ENCODE data around the gene GABRA1. TPM values are rescaled to one million over a fixed set of nuclear protein-coding genes. Genes with fewer than 3 reads are reported as not detected.

GABRA1 gene
- total and polyA plus RNA-seq, 2 donors (not counting 1 experiment from before 2014, with no cell fraction given), result 0.02 TPM; not detected in 1

DNA sequence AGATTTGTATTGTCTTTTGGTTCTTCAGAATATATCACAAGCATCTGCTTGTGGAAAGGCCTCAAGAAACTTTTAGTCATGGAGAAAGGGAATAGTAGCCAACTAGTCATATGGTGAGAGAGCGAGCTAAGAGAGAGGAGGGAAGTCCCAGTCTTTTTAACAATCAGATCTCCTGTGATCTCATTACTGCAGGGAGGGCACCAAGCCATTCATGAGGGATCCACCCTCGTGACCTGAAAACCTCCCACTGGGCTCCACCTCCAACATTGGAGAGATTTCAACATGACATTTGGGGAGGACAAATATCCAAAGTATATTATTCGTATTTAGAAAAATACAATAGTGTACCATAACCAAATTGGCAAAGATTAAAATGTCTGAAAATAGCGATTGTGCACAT is 99.0 kb downstream of the GABRA1 start:
- H3K36me3 ChIP-seq (ENCODE audit: control insufficient read depth, insufficient read depth, low read length), result no peaks in the 10 kb centered on the region
- DNase-seq (ENCODE audit: low read depth in 2 of 2), result no peak

More for the DNA sequence above, 99.0 kb downstream of the GABRA1 start:
- no peaks in the 10 kb centered on the region for H3K27me3 ChIP-seq (ENCODE audit: control insufficient read depth, insufficient read depth, low read length)
- no peaks in the 10 kb centered on the region for H3K9me3 ChIP-seq (ENCODE audit: control insufficient read depth, insufficient read depth, low read depth, low read length)
- H3K4me1 ChIP-seq (ENCODE audit: control insufficient read depth, extremely low read depth, insufficient read depth, low read length), result no peaks in the 10 kb centered on the region
- no peaks in the 10 kb centered on the region for H4K20me1 ChIP-seq (ENCODE audit: control insufficient read depth, extremely low read depth, insufficient read depth, low read length)
- no peaks in the 10 kb centered on the region for H3K79me2 ChIP-seq (ENCODE audit: control insufficient read depth, insufficient read depth, low read length)
- H3K9ac ChIP-seq (ENCODE audit: insufficient read depth, low read length), result no peak overlapping the region
- H3K27ac ChIP-seq (ENCODE audit: insufficient read depth, low read length), result no peak overlapping the region
- H3K4me2 ChIP-seq (ENCODE audit: extremely low read depth, insufficient read depth, low read length), result no peak overlapping the region
- H2AFZ ChIP-seq (ENCODE audit: low read length), result no peak overlapping the region
- no peak for TF ChIP-seq CTCF (conservative IDR thresholded peaks at IDR 0.05 in 1 of 2, IDR thresholded peaks at IDR 0.05 in 1 of 2; ENCODE audit: low read depth in 1 of 2, low read length in 2 of 2)
- TF ChIP-seq EZH2 (IDR thresholded peaks at IDR 0.05; ENCODE audit: low read length, missing control alignments), result no peak
- H3K4me3 ChIP-seq (replicated peaks in 1 of 4; ENCODE audit: control extremely low read depth in 1 of 4, insufficient read depth in 1 of 4, low read depth in 3 of 4, low read length in 4 of 4), result no peak overlapping the region

Other genes with a start within 250 kb of the GABRA1 start
- gene GABRA6, start 162.4 kb upstream of the GABRA1 start, total RNA-seq, result not detected in 2 replicates
- not detected in 2 replicates for gene GABRA6, start 162.4 kb upstream of the GABRA1 start, polyA plus RNA-seq
- under 0.01 TPM in 1 of 2 replicates, not detected in the other for gene GABRG2, start 219.7 kb downstream of the GABRA1 start, total RNA-seq
- gene GABRG2, start 219.7 kb downstream of the GABRA1 start, polyA plus RNA-seq, result not detected in 2 replicates

All from fibroblast of lung (primary cell).